DOHH2 (cell line): ENCODE data around the gene PIK3R3.

Source experiments
- EZH2phosphoT487 ChIP-seq: fragments of 200-600 bp; sonication (generic); IDR thresholded peaks from 2 replicates; pipeline ENCODE4 v1.6.1; 2017; ENCODE audit warnings: borderline replicate concordance, mild to moderate bottlenecking, antibody characterized with exemption, low read length, moderate library complexity, mixed read lengths
- TF ChIP-seq, protein P1 (sequence below): fragments of 200-600 bp; sonication (generic); IDR thresholded peaks from one replicate; pipeline ENCODE4 v1.5.1; 2014; ENCODE audit warnings: antibody characterized with exemption, mild to moderate bottlenecking, low read depth, low read length; ENCODE audit not compliant: poor library complexity, severe bottlenecking

DNA sequence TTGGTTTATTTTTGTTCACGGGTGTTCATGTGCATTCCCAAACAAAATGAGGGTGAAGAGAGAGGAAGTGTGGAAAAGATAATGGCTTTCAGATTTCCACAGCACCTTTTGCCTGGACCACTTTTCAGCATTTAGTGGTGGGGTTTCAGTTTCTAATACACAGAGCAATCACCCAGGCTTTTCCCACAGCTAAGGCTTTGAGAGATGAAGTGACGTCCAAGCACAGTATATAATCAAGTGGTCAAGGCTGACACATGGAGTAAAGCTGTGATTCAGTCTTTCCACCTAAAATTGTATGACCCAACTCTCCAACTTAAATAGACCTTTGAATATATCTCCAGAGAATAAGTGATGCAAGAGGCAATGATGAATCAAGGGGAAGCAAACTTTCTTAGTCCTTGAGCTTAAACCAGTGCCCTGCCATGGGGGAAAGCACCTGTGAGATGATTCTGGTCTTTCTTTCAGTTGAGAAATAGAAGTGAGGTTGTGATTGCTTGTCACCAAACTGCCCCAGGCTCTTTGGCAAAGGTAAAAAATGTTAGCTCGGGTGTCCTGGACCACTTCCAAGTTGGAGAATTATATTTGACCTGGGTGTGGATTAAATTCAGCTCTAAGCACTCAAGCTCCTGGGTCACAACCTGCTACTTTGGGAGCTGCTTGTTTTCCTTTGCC is 2.4 kb upstream of the PIK3R3 start:
- TF ChIP-seq, protein P1, sequence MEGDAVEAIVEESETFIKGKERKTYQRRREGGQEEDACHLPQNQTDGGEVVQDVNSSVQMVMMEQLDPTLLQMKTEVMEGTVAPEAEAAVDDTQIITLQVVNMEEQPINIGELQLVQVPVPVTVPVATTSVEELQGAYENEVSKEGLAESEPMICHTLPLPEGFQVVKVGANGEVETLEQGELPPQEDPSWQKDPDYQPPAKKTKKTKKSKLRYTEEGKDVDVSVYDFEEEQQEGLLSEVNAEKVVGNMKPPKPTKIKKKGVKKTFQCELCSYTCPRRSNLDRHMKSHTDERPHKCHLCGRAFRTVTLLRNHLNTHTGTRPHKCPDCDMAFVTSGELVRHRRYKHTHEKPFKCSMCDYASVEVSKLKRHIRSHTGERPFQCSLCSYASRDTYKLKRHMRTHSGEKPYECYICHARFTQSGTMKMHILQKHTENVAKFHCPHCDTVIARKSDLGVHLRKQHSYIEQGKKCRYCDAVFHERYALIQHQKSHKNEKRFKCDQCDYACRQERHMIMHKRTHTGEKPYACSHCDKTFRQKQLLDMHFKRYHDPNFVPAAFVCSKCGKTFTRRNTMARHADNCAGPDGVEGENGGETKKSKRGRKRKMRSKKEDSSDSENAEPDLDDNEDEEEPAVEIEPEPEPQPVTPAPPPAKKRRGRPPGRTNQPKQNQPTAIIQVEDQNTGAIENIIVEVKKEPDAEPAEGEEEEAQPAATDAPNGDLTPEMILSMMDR: no peak
- no peak for TF ChIP-seq EZH2phosphoT487
